RWPE2 (cell line): ENCODE data around the gene CAPN8.

ENCODE experiments used
- ATAC-seq: fragments of 200-7000 bp; cut with Tn5 transposase; 3 replicates; pipeline ENCODE4 v1.9.1; 2021; ENCODE audit warnings: low read depth
- DNase-seq: peaks from one replicate; pipeline ENCODE4 v3.0.0-alpha.2; 2020; ENCODE audit warnings: low spot score
- H3K27ac ChIP-seq: fragments of 450-650 bp; 2 replicates; pipeline ENCODE4 v1.5.1; 2017; ENCODE audit warnings: mild to moderate bottlenecking; ENCODE audit not compliant: poor library complexity, severe bottlenecking
- H3K27me3 ChIP-seq: fragments of 250-450 bp; sonication (Bioruptor Pico); 2 replicates; pipeline ENCODE4 v1.5.1; 2021; ENCODE audit warnings: mild to moderate bottlenecking, moderate library complexity; ENCODE audit not compliant: insufficient read depth, poor library complexity, severe bottlenecking
- H3K36me3 ChIP-seq: fragments of 250-450 bp; sonication (Bioruptor Pico); 2 replicates; pipeline ENCODE4 v1.5.1; 2020; ENCODE audit warnings: low read depth, mild to moderate bottlenecking, moderate library complexity
- H3K4me1 ChIP-seq: fragments of 250-450 bp; sonication (Bioruptor Pico); 2 replicates; pipeline ENCODE4 v1.5.1; 2021; ENCODE audit warnings: mild to moderate bottlenecking, moderate library complexity; ENCODE audit not compliant: insufficient read depth, poor library complexity, severe bottlenecking
- H3K4me3 ChIP-seq: fragments of 250-450 bp; sonication (Bioruptor Pico); 2 replicates; pipeline ENCODE4 v1.5.1; 2021; ENCODE audit warnings: mild to moderate bottlenecking, moderate library complexity; ENCODE audit not compliant: severe bottlenecking
- H3K9me3 ChIP-seq: fragments of 250-450 bp; sonication (Bioruptor Pico); 2 replicates; pipeline ENCODE4 v1.5.1; 2021; ENCODE audit warnings: mild to moderate bottlenecking, moderate library complexity; ENCODE audit not compliant: severe bottlenecking
- CTCF ChIP-seq: fragments of 450-650 bp; IDR thresholded peaks from one replicate; pipeline ENCODE4 v1.5.1; 2017; ENCODE audit warnings: mild to moderate bottlenecking, moderate library complexity; ENCODE audit not compliant: poor library complexity, severe bottlenecking

Gene CAPN8

GRCh38 chr1:223669003-223669795, 3.7 kb upstream of the CAPN8 start:
- DNase-seq = no peak
- peaks cover 7% of the 10 kb centered on the region for H3K4me1 ChIP-seq
- no peak overlapping the region for H3K27ac ChIP-seq
- no peaks in the 10 kb centered on the region for H3K27me3 ChIP-seq
- H3K36me3 ChIP-seq = no peaks in the 10 kb centered on the region
- TF ChIP-seq CTCF = no peak
- H3K9me3 ChIP-seq = no peaks in the 10 kb centered on the region
- no peak overlapping the region for H3K4me3 ChIP-seq
- ATAC-seq = no peak

GRCh38 chr1:223667484-223668182, 2.1 kb upstream of the CAPN8 start:
- no peaks in the 10 kb centered on the region for H3K36me3 ChIP-seq
- no peaks in the 10 kb centered on the region for H3K9me3 ChIP-seq
- TF ChIP-seq CTCF = no peak
- no peaks in the 10 kb centered on the region for H3K27me3 ChIP-seq
- DNase-seq (no peak), ATAC-seq (no peak)
- H3K4me1 ChIP-seq = peaks cover 7% of the 10 kb centered on the region
- no peak overlapping the region for H3K4me3 ChIP-seq
- no peak overlapping the region for H3K27ac ChIP-seq

DNA sequence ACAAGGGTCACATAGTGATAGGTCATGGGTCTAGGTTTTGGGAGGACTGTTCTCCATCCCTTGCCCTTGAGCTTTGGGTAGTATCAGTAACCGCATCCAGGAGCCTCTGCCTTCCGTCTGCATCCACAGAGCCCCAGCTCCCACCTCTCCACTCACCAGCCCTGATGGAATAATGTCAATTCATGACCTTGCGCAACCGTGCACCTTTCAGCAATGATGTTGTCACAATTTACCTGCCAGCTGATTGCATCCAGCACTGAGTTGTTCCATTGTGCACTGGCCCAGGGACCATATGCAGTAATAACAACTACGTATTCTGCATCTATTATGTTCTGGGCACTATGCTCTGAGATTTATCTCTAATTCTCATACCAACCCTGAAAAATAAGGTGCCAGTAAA, 1.4 kb downstream of the CAPN8 start:
- H3K27me3 ChIP-seq = no peaks in the 10 kb centered on the region
- ATAC-seq = no peak
- H3K36me3 ChIP-seq = no peaks in the 10 kb centered on the region
- H3K27ac ChIP-seq = no peak overlapping the region
- no peak for TF ChIP-seq CTCF
- no peak for DNase-seq
- peaks cover 7% of the 10 kb centered on the region for H3K4me1 ChIP-seq
- no peaks in the 10 kb centered on the region for H3K9me3 ChIP-seq
- no peak overlapping the region for H3K4me3 ChIP-seq

DNA sequence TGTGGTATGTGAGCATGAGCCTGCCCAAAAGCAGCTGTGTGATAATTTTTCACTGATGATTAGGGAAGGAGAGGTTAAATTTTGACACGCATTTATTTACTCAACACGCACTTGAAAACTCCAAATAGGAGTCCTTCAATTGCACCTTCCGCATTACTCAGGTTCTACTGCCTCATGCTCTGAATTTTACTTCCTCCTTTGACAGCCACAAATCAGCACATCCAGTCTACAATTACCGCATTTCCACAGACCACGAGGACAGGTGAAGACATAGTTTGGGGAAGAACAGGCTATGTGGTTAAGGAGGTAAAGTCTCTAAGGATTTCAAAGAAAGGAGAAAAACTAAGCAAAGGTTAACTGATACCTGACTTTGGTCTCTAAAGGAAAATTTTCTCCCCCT, 2.6 kb downstream of the CAPN8 start:
- no peak overlapping the region for H3K4me3 ChIP-seq
- DNase-seq = no peak
- no peaks in the 10 kb centered on the region for H3K36me3 ChIP-seq
- H3K27ac ChIP-seq = no peak overlapping the region
- no peak for ATAC-seq
- TF ChIP-seq CTCF = no peak
- peaks cover 7% of the 10 kb centered on the region for H3K4me1 ChIP-seq
- no peaks in the 10 kb centered on the region for H3K27me3 ChIP-seq
- H3K9me3 ChIP-seq = no peaks in the 10 kb centered on the region

DNA sequence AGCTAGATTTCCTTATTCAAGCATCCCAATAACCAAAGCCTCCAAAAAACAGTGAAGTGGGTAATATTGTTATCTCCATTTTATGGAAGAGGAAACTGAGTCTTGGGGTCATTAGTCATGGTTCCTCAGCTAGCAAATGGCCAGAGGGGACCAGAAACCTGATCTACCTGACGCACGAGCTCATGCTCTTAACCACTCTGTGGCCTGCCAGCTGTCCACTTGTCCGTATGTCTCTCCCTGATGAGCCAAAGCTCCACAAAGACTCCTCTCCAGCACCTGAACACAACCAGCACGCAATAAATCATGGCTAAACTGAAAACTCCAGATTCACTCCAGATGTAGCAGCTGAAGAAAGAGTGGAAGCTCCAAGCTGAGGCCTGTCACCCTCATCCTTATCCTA, 5.8 kb downstream of the CAPN8 start:
- TF ChIP-seq CTCF = no peak
- H3K4me1 ChIP-seq = peaks cover 7% of the 10 kb centered on the region
- no peak overlapping the region for H3K4me3 ChIP-seq

More for the DNA sequence above, 5.8 kb downstream of the CAPN8 start:
- Histone ChIP-seq H3K27me3 (no peaks in the 10 kb centered on the region), H3K27ac (no peak overlapping the region), H3K9me3 (no peaks in the 10 kb centered on the region), H3K36me3 (no peaks in the 10 kb centered on the region)
- no peak for ATAC-seq
- DNase-seq = no peak
